Sciatic nerve (tissue), 2 donors: Measurements from ENCODE around the gene CLDN5. TPM values are rescaled to one million over a fixed set of nuclear protein-coding genes. Genes with fewer than 3 reads are reported as not detected.
"Not testable (repeated sequence)": the region's sequence is repeated elsewhere in the genome, so short reads cannot be mapped to it uniquely, and the experiment has no call there.

ENCODE experiments used
- ATAC-seq: fragments of 200-7000 bp; cut with Tn5 transposase; one replicate; pipeline ENCODE4 v1.9.1; 2020; ENCODE audit warnings: mild to moderate bottlenecking, moderate library complexity
- DNase-seq: peaks from one replicate; pipeline ENCODE4 v3.0.0-alpha.2; 2020; ENCODE audit warnings: low spot score
- intact Hi-C: fragments of 100-400 bp; cut with DNase I; formaldehyde crosslinking; loops from one replicate; pipeline ENCODE4 v1.14.2; 2022
- total RNA-seq: library from RNA; stranded (reverse); fragmentation: NEBNext Ultra II Directional; extraction: Animal tissue kit (Norgen Biotek cat#: 25700); gene quantifications from one replicate; pipeline ENCODE4 v1.2.1, GENCODE V29; 2021
- donor health status: DM: no; HTN: no; CAD: no.
- donor health status: DM: no; HTN: no; CAD: no.

Gene CLDN5
- total RNA-seq, 1 donor from 2014 or later: 136 TPM

DNA sequence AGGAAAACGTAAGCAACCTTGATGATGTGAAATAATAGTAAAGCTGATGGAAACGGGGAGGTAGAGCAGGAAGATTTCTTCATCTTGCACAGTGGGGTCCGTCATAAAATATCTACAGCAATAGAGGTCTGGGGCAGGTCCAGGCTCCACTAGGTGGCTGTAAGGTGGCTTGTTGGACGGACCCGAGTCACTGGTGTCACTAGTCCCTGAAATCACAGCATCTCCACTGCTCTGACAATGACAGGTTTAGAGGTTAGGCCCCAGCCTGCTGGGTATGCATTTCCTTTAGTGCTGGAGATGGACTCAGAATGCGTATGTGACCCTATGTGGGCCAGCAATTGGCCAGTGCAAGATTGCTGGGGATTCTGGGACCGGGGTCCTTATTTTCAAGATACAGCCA lies 25.2 kb upstream of the CLDN5 start:
- no peak for ATAC-seq
- intact Hi-C loops: no loop called here
- no peak for DNase-seq

DNA sequence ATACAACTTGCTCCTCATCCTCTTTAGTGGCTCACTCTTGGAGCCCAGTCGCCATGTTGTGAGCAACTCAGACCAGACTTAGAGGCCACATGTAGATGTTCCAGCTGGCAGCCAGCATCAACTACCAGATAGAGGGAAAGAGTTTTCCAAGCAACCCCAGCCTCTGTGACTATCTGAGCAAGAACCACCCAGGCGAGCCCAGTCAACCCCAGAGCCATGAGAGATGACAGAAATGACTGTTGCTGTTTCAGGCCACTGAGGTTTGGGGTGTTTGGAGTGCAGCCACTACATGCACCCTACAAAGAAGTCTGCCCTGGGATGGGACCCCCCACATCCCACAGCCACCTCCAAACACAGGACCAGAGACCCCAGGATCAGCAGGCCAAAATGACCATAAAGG lies 24.8 kb upstream of the CLDN5 start:
- DNase-seq (no peak), ATAC-seq (no peak)
- intact Hi-C loops: no loop called here

DNA sequence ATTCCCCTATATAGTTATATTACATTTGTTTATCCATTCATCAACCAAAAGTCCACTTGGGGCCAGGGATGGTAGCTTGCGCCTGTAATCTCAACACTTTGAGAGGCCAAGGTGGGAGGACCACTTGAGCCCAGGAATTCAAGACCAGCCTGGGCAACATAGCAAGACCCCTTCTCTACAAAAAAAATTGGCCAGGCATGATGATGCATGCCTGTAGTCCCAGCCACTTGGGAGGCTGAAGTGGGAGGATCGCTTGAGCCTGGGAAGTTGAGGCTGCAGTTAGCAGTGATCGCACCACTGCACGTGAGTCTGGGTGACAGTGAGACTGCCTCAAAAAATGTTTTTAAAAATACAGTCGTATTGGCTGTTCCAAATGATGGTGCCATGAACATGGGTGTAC lies 24.2 kb upstream of the CLDN5 start:
- intact Hi-C loops: not testable (repeated sequence)

DNA sequence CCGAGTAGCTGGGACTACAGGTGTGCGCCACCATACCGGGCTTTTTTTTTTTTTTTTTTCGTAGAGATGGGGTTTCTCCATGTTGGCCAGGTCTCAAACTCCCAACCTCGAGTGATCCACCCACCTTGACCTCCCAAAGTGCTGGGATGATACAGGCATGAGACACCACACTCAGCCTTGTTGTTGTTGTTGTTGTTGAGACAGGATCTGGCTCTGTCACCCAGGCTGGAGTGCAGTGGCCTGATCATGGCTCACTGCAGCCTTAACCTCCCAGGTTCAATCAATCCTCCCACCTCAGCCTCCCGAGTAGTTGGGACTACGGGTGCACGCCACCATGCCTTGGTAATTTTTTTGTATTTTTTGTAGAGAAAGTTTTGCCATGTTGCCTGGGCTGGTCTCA lies 23.4 kb upstream of the CLDN5 start:
- DNase-seq: no peak

More for the DNA sequence above, 24.2 kb upstream of the CLDN5 start:
- not testable (repeated sequence) for DNase-seq, ATAC-seq

DNA sequence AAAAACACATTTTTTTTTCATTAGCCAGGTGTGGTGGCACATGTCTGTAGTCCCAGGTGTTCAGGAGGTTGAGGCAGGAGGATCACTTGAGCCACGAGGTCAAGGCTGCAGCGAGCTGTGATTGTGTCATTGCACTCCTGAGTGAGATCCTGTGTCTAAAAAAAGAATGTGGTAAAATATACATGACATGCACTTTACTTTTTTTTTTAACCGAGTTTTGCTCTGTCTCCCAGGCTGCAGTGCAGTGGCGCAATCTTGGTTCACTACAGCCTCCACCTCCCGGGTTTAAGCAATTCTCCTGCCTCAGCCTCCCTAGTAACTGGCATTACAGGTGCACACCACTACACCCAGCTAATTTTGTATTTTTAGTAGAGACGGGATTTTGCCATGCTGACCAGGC lies 22.5 kb upstream of the CLDN5 start:
- DNase-seq (no peak), ATAC-seq (no peak)
- intact Hi-C loops: no loop called here

More for the DNA sequence above, 23.4 kb upstream of the CLDN5 start:
- intact Hi-C loops: no loop called here
- ATAC-seq: no peak

DNA sequence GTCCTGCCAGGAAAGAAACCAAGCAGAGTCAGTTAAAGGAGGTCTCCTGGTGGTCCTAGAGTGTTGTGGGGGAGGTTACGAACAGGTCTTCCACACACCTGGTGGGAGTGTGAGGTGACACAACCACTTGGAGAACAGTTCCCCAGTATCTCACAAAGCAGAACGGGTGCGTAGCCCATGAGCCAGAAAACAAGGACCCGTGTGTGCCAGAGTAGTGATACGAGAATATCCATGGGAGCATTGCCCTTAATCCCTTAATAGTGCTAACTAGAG lies 21.7 kb upstream of the CLDN5 start:
- intact Hi-C loops: no loop called here
- no peak for DNase-seq
- no peak for ATAC-seq

DNA sequence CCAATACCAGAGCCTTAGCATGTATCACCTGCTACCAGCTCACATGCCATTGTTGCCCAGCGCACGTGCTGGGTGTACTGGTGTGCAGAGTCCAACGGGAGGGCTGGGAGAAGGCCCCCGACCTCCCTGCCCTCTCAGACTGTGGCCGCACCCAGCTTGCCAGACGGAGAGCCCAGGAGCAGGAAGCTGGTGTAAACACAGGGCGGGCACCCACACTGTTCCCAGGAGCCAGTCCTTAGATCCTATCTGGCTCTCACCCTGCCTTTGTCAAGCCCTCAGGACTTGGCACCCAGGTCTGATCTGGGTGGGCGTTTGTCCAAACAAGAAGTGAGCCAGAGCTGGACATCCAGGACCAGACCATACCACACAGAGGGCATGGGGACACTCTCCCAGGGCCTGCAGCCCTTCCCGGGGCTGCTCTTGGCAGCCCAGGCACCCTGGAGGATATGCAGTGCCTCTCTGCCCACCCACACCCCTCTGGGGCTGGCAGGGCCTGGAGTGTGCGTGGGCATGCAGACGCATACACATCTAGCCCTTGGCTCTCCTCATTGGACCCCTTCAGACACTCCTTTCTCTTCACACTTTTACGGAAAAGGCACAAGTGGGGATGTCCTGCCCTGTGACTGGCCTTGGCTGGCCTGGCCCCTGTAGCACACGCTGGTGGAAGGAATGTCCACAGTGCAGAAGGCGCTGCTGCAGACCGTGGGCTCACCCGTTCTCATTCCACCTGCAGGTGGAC lies 19.9 kb upstream of the CLDN5 start:
- ATAC-seq (peak; percentile 20), DNase-seq (no peak)
- intact Hi-C loops: no loop called here

DNA sequence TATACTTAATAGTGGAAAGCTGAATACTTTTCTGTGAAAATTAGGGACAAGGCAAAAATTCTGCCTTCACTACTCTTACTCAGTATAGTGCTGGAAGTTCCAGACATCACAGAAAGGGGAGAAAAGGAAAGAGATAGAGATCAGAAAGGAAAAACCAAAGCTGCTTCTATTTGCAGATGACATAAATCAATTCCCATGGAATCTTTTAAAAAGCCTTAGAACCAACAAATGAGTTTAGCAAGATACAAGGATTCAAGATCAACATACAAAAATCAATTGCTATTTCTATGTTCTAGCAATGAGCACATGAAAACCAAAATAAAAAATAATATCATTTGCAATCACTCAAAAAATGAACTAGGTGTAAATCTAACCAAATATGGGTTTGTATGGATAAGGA lies 16.2 kb upstream of the CLDN5 start:
- ATAC-seq: no peak
- intact Hi-C loops: no loop called here
- no peak for DNase-seq

DNA sequence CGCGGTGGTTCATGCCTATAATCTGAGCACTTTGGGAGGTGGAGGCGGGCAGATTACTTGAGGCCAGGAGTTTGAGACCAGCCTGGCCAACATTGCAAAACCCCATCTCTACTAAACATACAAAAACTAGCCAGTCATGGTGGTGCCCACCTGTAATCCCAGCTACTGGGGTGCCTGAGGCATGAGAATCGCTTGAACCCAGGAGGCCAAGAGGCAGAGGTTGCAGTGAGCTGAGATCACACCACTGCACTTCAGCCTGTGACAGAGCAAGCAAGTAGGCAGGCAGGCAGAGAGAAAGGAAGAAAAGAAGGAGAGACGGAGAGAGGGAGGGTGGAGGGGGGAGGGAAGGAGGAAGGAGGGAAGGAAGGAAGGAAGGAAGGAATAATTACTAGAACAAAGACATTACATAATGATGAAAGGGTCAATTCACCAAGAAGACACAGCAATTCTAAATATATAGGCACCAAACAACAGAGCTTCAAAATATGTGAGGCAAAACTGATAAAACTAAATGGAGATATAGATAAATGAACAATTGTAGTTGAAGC lies 13.8 kb upstream of the CLDN5 start:
- ATAC-seq: no peak
- no peak for DNase-seq
- intact Hi-C loops: no loop called here

DNA sequence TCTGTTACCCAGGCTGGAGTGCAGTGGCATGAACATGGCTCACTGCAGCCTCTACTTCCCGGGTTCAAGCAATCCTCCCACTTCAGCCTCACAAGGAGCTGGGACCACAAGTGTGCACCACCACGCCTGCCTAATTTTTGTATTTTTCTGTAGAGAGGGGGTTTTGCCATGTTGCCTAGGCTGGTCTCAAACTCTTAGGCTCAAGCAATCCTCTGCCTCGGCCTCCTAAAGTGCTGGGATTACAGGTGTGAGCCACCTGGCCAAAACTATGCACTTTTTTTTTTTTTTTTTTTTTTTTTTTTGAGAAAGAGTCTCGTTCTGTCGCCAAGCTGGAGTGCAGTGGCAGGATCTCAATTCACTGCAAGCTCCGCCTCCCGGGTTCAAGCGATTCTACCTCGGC lies 12.4 kb upstream of the CLDN5 start:
- intact Hi-C loops: no loop called here
- no peak for ATAC-seq
- no peak for DNase-seq

DNA sequence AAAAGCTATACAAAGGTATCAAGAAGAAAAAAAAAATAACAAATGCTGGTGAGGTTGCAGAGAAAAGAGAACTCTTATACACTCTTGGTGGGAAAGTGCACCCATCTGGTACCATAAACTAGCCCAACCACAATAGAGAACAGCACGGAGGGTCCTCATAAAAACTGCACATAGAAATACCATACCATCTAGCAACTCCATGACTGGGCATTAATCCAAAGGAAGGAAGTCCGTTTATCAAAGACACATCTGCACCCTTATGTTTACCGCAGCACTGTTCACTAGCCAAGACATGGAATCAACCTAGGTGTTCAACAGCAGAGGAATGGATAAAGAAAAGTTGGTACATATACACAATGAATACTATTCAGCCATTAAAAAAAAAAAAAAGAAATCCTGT lies 10.8 kb upstream of the CLDN5 start:
- DNase-seq: no peak
- no peak for ATAC-seq

DNA sequence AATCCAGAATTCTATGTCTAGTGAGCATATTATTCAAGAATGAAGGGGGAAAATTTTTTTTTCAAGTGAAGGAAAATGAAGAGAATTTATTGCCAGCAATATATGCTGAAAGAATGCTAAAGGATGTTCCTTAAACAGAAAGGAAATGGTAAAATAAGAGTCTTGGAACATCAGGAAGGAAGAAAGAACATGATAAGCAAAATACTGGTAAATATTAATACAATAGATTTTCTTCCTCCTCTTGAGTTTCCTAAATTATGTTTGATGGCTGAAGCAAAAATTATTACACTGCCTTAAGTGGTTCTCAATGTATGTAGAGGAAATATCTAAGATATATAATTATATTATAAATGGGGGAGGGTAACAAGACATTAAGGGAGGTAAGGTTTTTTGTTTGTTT lies 9.6 kb upstream of the CLDN5 start:
- no peak for ATAC-seq
- intact Hi-C loops: no loop called here
- no peak for DNase-seq

More for the DNA sequence above, 10.8 kb upstream of the CLDN5 start:
- intact Hi-C loops: no loop called here

DNA sequence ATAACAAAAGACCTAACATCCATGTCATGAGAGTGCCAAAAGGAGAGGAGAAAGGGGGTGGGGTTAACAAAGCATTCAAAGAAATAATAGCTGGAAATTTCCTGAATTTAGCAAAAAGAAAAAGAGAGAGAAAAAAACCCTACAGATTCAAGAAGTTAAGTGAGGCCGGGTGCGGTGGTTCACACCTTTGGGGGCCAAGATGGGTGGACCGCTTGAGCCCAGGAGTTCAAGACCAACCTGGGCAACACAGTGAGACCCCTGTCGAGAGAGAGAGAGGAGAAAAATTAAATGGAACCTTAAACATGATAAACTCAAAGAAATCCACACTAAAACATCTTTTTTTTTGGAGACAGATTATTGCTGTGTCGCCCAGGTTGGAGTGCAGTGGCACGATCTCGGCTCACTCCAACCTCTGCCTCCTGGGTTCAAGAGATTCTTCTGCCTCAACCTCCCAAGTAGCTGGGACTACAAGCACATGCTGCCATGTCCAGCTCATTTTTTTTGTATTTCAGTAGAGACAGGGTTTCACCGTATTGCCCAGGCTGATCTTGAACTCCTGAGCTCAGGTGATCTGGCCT lies 8.9 kb upstream of the CLDN5 start:
- DNase-seq (no peak), ATAC-seq (no peak)
- intact Hi-C loops: no loop called here

DNA sequence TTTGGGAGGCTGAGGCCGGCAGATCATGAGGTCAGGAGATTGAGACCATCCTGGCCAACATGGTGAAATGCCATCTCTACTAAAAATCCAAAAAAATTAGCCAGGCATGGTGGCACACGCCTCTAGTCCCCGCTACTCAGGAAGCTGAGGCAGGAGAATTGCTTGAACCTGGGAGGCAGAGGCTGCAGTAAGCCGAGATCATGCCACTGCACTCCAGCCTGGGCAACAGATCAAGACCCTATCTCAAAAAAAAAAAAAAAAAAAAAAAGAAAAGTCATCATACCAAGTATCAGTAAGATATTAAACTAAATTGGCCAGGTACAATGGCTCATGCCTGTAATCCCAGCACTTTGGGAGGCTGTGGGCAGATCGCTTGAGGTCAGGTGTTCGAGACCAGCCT lies 7.1 kb upstream of the CLDN5 start:
- ATAC-seq, intact Hi-C loops, DNase-seq: not testable (repeated sequence)

DNA sequence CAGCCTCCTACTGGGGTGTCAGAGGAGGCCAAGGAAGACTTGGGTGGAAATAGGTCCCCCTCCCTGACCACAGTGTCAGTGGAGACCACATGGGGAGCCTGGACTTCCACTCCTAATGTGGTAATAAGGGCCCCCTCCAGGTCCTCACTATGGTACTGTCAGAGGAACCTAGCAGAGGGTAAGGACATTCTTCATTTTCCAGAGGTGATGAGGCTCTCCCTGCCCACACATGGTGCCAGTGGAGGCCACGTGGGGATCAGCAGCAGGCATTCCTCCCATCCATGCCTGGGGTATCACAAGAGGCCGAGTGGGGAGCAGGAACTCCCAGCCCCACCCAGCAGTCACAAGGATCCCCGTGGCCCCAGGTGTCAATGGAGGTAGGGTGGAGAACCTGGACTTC lies 6.5 kb upstream of the CLDN5 start:
- no peak for DNase-seq
- intact Hi-C loops: no loop called here
- ATAC-seq: no peak

DNA sequence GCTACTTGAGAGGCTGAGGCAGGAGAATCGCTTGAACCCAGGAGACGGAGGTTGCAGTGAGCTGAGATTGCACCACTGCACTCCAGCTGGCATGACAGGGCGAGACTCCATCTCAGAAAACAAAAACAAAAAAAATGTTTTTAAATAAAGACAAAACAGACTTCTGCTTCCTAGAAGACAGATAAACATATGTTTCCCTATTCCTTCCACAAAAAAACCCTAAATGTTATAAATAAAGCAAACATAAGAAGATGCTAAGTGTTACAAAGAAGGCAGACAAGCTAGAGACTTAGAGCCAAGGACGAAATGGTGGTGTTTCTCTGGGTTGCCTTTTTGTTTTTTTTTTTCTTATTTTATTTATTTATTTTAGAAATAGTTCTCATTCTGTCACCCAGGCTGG lies 5.6 kb upstream of the CLDN5 start:
- intact Hi-C loops: no loop called here
- DNase-seq: no peak
- ATAC-seq: no peak

DNA sequence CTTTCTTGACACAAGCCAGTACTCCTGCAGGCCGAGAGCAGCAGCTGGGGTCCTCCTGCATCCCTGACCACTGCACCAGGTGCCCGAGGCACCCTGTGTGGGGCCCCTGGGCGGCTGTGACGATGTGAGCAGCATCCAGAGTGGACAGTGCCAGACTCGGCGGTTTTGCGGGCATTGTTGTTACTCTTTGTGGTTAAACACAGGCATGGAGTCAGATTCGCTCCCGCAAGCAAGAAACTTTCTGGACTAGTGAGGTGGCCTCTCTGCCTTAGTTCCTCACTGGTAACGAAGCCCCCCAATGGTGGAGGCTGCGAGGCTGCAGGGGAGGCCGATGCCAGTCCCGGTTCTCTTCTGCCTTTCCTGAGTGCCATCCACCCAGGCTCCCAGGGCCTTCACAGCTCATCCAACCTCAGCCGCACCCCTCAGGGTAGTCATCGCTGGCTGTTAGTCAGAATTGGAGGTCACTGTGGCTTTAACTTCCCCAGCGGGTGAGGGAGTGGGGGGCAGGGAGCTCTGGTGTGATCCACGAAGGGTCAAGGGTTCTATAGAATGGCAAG lies 3.7 kb upstream of the CLDN5 start:
- DNase-seq (no peak), ATAC-seq (no peak)

DNA sequence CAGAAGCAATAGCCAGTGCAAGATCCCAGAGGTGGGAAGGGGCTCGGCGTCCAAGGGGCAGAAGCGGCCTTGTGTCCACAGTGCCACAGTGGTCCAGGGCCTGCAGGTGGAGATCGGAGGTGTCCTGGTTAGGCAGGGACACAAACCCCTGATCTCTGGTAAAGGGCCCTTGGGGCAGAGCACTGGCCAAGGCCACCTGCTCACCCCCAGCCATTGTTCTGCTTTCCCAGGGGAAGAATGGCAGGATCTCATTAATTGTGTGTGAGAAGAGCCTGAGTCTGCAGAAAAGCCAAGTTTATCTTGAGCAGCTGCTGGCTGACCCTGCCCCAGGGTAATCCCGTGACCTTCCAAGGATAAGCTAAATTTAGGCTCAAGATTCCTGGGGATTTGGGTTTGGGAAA lies 3.1 kb upstream of the CLDN5 start:
- no peak for ATAC-seq
- intact Hi-C loops: no loop called here
- peak; percentile 6 for DNase-seq

More for the DNA sequence above, 3.7 kb upstream of the CLDN5 start:
- intact Hi-C loops: no loop called here

DNA sequence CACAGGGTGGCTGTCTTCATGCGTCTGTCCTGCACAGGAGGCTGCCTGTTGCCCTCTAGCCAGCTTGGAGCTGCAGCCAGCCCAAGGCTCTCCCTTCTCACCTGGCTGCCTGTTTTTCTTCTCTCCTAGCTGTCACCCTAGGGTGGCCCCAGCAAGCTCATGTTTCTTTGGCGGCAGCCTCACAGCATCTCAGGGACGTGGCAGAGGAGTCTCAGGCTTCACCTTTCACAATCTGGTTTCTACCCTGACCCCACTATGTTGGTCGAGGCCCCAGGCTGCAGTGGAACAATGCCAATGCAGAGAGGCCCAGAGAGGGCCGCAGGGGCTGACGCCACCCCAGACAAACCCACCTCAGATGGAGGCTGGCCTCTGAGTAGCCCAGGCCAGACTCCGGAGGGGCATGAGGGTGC lies 2.5 kb upstream of the CLDN5 start:
- ATAC-seq (no peak), DNase-seq (no peak)
- intact Hi-C loops: no loop called here

DNA sequence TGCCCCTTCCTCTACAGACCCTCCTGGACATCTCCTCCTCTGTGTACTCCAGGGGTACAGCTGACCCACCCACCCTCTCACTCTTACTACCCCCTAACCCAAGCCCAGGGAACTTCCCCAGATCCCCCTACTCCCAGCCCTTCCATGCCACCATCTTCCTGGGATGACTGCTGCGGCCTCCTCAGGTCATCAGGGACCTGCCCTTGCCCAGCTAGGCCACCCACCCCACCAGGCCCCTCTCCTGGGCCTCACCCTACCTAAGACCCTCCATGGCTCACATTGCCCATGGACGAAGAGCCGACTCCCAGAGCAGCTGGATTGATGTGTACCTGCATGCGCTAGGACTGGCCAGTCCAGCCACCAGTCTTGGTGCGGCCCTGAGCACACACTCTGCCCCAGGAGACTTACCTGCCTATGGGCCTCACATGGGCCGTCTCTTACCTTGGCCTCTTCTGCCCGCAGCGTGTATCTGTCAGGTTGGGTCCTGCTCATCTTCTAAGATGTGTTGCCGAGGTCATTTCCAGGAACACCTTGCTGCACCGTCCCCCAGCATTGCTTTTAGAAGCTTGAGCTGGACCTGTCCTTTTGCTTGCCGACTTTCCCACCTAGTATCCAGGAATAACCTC lies 2.0 kb upstream of the CLDN5 start:
- intact Hi-C loops: no loop called here
- no peak for DNase-seq
- ATAC-seq: no peak
